Type B pancreatic cell (in vitro differentiated cells): Measurements from ENCODE around the gene SPAG6. TPM values are rescaled to one million over a fixed set of nuclear protein-coding genes. Genes with fewer than 3 reads are reported as not detected.
A peak's percentile ranks its signal among the peaks of the same experiment; 100 is the strongest.
"Not testable (repeated sequence)": the region's sequence is repeated elsewhere in the genome, so short reads cannot be mapped to it uniquely, and the experiment has no call there.

ENCODE experiments used
- DNase-seq: peaks from one replicate; pipeline ENCODE4 v3.0.0; 2021; ENCODE audit warnings: mixed read lengths; ENCODE audit not compliant: unreplicated experiment; ENCODE audit errors: extremely low spot score
- H3K27ac Mint-ChIP-seq: 2 replicates; pipeline ENCODE4 v1.8.0; 2021; ENCODE audit warnings: mild to moderate bottlenecking, mixed read lengths
- H3K27me3 Mint-ChIP-seq: 2 replicates; pipeline ENCODE4 v1.8.0; 2021; ENCODE audit warnings: mixed read lengths
- H3K36me3 Mint-ChIP-seq: 2 replicates; pipeline ENCODE4 v1.8.0; 2021; ENCODE audit warnings: mixed read lengths
- H3K4me1 Mint-ChIP-seq: one replicate; pipeline ENCODE4 v1.8.0; 2021; ENCODE audit warnings: mixed read lengths; ENCODE audit not compliant: unreplicated experiment
- H3K4me3 Mint-ChIP-seq: 2 replicates; pipeline ENCODE4 v1.8.0; 2021; ENCODE audit warnings: mild to moderate bottlenecking, mixed read lengths
- H3K9me3 Mint-ChIP-seq: 2 replicates; pipeline ENCODE4 v1.8.0; 2021; ENCODE audit warnings: mixed read lengths
- CTCF ChIP-seq: fragments of 200-600 bp; sonication (generic); conservative IDR thresholded peaks from 2 replicates; pipeline ENCODE4 v1.5.0; 2021; ENCODE audit warnings: antibody characterized with exemption, mild to moderate bottlenecking
- total RNA-seq: library from RNA; stranded (reverse); gene quantifications from 2 replicates; pipeline ENCODE4 v1.2.1, GENCODE V29; 2021; ENCODE audit warnings: low replicate concordance

SPAG6 gene
- total RNA-seq, 1 donor from 2014 or later = 6.6 TPM

- TF ChIP-seq CTCF = no peak
Measured at GRCh38 chr10:22309180-22310000, 35.9 kb upstream of the SPAG6 start.

GRCh38 chr10:22310012-22310411, 35.3 kb upstream of the SPAG6 start:
- DNase-seq, H3K9me3 Mint-ChIP-seq, H3K4me3 Mint-ChIP-seq, H3K36me3 Mint-ChIP-seq, H3K4me1 Mint-ChIP-seq, H3K27ac Mint-ChIP-seq: not testable (repeated sequence)
- H3K27me3 Mint-ChIP-seq = peaks cover 31% of the 10 kb centered on the region

More at GRCh38 chr10:22309180-22310000, 35.9 kb upstream of the SPAG6 start:
- no peaks in the 10 kb centered on the region for H3K36me3 Mint-ChIP-seq
- peaks cover 26% of the 10 kb centered on the region for H3K27me3 Mint-ChIP-seq
- no peak overlapping the region for H3K27ac Mint-ChIP-seq
- DNase-seq = no peak
- H3K4me3 Mint-ChIP-seq = no peak overlapping the region
- no peaks in the 10 kb centered on the region for H3K9me3 Mint-ChIP-seq
- no peaks in the 10 kb centered on the region for H3K4me1 Mint-ChIP-seq

GRCh38 chr10:22310928-22311327, 34.4 kb upstream of the SPAG6 start:
- no peak for DNase-seq
- no peak overlapping the region for H3K27ac Mint-ChIP-seq
- no peak for TF ChIP-seq CTCF
- no peaks in the 10 kb centered on the region for H3K9me3 Mint-ChIP-seq
- no peaks in the 10 kb centered on the region for H3K36me3 Mint-ChIP-seq
- peaks cover 40% of the 10 kb centered on the region for H3K27me3 Mint-ChIP-seq
- peaks cover 9% of the 10 kb centered on the region for H3K4me1 Mint-ChIP-seq
- H3K4me3 Mint-ChIP-seq = no peak overlapping the region

GRCh38 chr10:22314852-22315251, 30.4 kb upstream of the SPAG6 start:
- peak overlapping the region; percentile 93 for H3K4me3 Mint-ChIP-seq
- H3K9me3 Mint-ChIP-seq = no peaks in the 10 kb centered on the region
- DNase-seq = no peak
- H3K36me3 Mint-ChIP-seq = no peaks in the 10 kb centered on the region
- H3K4me1 Mint-ChIP-seq = peaks cover 29% of the 10 kb centered on the region
- H3K27ac Mint-ChIP-seq = no peak overlapping the region
- peaks cover 54% of the 10 kb centered on the region for H3K27me3 Mint-ChIP-seq
- TF ChIP-seq CTCF = no peak

- Mint-ChIP-seq H3K9me3 (no peaks in the 10 kb centered on the region), H3K27ac (peak overlapping the region; percentile 95), H3K36me3 (peaks cover 4% of the 10 kb centered on the region), H3K27me3 (peaks cover 57% of the 10 kb centered on the region), H3K4me3 (peak overlapping the region; percentile 93), H3K4me1 (peaks cover 33% of the 10 kb centered on the region)
- DNase-seq = peak; percentile 73
- no peak for TF ChIP-seq CTCF
Measured at GRCh38 chr10:22315455-22316285, 29.6 kb upstream of the SPAG6 start.
